Activated CD8-positive, alpha-beta memory T cell treated with anti-CD3 and anti-CD28 coated beads, Interleukin-2, amount 50 U/mL, for 1 hour (primary cell): ENCODE data around the gene PHACTR1.

ENCODE experiments used
- DNase-seq: peaks from one replicate; pipeline ENCODE4 v3.0.0-alpha.2; 2020; ENCODE audit errors: extremely low read depth

The PHACTR1 gene

DNA sequence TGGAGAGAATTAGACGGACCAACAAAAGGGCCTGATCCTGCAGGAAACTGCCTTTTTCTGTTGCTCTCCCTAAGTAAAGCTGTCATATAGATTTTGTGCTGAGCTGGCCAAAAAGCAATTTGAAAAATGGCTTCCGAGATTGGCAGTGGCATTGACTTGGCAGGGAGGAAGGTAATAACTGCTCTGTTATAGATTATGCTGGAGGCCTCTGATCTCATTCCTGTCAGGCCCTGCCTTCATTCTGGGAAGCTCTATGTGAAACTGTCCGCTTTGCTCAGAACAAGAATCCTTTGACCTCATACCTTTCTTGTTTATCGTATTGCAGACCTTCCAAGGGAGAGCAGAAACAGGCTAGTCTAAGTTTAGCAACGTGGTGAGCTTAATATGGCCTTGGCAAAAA is 234.4 kb downstream of the PHACTR1 start:
- no peak for DNase-seq

DNA sequence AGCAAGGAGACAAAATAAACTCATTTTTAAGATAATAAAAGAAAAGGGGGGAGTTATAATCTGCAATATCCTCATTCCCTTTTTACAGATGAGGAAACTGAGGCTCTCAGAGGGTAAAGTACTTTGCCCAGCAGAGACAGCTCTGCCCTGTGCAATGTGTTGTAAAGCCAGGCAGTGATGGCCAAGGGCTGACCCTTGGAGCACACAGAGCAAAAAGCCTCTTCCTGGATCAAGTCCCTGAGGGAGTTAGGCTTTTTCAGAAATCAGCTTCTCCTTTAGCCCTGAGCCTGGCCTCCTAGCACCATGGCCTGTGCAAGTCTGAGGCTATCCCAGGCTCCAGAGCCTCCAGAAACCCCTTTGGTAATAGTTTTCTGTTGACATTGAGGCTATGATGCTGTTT is 234.8 kb downstream of the PHACTR1 start:
- DNase-seq = no peak

DNA sequence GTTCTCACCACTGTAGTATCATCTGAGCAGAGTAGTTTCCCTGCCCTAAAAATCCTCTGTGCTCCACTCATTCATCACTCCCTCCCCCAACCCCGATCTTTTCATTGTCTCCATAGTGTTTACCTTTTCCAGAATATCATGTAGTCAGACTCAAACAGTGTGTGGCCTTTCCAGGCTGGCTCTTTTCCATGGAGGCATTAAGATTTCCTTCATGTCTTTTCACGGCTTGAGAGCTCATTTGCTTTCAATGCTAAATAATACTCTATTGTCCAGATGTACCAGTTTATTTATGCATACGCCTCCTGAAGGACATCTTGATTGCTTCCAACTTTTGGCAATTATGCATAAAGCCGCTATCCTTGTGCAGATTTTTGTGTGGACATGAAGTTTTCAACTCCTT is 235.8 kb downstream of the PHACTR1 start:
- no peak for DNase-seq

DNA sequence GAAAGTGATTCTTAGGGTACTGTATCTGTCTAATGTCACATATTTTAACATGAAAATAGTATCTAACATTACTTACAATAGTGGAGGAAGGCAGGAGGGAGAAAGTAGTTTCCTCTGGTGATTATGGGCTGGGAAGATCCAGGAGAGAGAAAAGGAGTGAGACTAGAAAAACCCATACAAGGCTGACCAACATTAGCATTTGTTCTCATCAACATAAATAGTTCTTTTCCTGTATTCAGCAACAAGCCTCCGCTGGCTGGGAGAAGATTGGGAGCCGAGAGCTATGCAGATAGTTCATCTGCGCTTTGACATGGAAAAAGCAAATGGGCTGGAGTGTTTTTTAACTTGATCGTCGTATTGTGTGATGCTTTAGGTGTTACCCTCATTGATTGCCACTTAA is 239.4 kb downstream of the PHACTR1 start:
- DNase-seq = no peak

DNA sequence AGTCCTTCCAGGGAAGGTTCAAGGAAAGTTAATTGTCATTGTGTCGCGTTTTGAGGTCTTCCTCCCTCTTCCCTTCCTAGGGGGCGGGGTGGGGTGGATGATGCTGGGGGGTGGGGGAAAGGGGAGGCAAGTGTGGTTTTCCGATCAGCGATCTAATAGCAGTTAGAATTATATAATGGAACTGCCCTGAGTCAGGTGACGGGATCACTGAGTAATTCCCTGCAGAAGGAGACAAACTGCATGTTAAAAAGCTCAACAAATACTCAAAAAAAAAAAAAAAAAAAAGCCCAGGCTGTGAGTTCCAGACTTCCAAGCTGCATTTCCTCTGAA is 240.4 kb downstream of the PHACTR1 start:
- no peak for DNase-seq

DNA sequence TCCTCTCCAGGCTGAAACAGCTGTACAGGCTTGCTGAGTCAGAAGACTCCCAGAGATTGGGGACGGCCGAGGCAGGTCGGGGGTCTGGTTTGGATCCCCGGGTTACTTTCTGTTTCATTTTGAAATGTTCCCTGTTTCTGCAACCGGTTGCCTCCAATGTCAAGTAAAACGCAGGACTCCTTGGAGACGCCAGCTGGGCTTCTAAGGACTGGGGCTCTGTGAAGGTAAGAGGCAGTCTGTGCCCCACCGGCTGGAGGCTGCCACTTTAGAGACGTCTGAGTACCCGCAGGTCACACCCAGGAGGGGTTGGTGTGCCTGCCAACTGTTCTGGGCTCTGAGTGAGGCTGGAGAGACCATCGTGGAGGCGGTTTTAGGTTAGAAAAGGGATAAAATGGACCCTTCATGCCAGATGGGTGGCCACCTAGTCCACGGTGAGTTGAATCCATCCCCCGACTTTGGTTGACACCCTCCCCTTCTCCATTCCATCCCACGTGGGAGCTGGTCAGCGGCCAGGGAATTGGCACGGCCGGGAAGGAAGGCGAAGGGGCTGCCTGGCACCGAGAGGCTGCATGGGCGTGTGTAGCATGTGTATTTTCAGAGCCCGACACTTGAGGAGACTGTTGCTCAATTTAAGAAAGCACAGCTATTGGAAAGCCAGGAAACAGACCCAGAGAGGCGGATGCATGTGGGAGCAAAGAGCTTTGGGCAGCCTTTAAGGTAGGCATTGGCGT is 240.9 kb downstream of the PHACTR1 start:
- DNase-seq = no peak

DNA sequence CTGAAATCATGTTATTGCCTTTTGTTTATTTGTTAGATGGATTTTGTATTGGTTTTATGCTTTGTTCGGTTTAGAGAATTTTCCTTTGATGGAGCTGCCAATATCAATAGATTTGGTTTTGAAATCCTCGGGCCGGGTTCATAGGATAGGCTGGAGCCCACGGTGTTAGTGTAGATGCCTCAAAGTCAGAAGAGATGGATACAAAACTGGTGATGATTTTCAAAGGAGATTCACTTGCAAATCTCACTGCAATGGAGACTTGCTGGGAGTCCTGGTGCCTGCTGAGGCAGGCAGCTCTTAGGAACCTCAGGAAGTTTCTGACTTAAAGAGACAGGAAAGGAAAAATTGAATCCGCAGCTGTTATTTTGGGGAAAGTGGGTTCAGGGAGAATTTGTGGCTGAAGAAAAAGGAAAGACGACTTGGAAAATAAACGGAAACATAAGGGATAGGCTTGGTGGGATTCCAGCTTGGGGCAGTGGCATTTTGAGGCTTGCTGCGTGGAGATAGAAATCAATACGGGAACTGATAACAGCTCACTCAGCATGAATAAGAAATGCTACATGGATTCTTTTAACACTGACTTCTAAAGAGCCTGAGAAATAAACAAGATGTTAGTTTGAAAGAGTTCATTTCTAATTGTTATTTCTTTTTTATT is 241.6 kb downstream of the PHACTR1 start:
- no peak for DNase-seq

DNA sequence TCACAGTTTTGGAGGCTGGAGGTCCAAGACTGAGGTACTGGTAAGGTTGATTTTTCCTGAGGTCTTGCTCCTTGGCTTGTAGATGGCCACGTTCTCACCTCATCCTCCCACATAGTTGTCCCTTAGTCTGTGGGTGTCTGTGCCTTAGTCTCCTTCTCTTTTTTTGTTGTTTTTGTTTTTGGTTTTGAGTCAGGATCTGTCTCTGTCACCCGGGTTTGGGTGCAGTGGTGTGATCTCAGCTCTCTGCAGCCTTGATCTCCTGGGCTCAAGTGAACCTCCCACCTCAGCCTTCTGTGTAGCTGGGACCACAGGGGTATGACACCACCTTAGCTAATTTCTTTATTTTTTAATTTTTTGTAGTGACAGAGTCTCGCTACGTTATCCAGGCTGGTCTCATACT is 245.2 kb downstream of the PHACTR1 start:
- no peak for DNase-seq

DNA sequence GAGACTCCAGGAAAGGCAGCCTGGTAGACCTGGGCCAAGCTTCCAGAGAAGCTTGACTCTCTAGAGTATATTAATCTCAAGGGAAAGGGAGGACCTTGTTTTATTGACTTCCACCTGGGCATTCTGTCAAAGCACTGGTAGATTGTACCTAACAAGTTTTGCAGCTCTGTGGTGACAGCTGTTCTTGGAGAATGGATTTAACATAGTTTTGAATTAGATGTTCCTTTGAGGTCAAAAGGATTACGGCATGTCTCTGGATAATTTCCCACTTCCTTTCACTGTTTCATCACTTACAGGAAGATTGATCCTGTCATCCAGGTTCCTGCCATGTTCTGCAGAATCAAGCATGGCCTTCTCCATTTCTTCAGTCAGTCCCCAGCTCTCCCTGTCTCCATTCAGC is 246.0 kb downstream of the PHACTR1 start:
- DNase-seq = no peak

DNA sequence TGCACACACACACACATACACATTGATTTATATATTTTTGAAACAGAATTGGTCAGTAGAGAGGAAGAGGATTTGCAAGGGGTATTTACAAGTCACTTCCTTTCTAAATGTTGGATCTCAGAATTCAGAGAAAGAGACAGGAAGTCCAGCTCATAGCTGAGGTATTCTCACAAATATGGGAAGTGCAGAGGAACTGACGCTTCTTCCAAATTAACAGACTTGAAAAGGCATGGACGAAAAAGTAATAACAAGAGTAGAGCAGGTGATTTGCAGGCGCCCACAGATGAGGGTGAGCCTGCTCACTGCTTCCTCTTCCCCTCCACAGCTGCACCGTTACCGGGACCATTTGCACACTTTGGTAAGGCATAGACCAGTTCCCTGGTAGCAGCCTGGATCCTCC is 246.4 kb downstream of the PHACTR1 start:
- no peak for DNase-seq

DNA sequence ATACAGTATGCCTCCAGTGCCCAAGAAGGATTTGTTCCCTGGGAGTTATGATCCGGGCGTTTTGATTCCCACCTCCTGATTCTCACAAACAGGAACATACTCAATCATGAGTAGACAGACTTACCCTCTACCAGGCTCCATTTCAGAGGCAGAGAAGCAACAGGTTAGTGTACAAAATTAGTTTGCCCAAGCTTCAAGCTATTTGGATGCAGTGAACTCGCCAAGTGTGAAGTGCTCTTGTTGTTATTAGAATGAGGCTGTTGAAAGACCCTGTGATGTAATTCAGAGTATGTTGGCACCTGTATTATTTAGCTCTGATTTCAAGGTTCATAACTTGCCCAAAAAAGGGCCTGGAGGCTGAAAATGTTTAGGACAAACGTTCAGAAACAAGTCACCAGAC is 247.0 kb downstream of the PHACTR1 start:
- no peak for DNase-seq

DNA sequence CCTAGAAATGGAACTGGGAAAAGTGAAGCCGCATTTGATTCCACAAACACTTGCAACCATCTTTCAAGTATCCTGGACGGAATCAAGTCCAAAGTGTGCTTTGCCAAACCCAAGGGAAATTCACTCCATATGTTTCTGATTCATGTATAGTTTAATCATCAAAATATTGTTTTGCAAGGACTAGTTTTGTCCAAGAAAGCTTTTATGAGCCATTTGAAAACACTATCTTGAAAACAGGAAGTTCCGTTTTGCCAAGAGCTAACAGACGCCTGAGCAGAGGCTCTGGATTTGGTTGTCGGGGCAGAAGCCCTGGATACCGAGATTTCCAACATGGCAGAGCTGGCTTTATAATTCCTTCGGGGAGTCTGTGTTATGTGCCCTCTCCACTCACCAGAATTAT is 251.1 kb downstream of the PHACTR1 start:
- DNase-seq = no peak

DNA sequence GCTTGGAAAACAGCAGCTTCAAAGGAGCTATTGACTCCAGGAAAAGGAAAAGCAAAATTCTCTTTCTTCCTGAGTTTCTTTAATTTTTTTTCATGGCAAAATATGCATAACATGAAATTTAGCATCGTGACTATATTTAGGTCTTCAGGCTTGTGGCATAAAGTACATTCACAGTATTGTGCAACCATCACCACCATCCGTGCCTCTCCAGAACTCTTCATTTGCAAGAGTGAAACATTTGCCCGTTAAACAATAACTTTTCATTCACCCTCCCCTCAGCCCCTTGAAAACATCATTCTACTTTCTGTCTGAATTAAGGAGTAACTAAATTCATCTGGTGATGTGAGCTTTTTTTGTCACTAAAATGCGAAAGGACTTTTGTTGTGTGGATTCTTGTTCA is 251.7 kb downstream of the PHACTR1 start:
- DNase-seq = no peak

DNA sequence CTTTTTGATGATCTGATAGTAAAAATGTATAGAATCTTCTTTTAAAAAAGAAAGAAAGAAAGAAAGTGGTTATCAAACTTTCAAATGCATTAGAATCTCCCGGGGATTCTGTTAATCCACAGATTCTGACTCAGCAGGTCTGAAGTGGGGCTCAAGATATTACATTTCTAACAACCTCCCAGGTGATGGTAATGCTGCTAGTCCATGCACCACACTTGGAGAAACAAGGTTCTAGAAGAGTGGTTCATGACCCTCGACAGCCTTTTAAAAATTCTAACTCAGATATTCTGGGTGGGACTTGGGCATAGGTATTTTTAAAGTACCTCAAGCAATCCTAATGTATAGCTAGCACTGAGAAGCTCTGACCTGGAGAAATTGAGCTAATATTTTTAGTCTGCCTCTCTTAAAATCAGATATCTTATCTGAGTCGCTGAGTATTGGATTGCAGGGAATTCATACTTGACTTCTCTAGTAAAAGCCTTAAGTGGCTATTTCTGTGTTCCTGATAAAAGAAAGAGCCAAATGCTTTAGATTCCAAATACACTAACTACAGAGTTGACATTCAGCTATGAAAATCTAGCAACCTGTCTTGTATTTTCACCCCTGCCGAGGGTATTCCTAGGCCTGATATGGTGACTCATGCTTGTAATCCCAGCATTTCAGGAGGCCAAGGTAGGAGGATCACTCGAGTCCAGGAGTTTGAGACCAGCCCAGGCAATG is 252.4 kb downstream of the PHACTR1 start:
- DNase-seq = no peak

DNA sequence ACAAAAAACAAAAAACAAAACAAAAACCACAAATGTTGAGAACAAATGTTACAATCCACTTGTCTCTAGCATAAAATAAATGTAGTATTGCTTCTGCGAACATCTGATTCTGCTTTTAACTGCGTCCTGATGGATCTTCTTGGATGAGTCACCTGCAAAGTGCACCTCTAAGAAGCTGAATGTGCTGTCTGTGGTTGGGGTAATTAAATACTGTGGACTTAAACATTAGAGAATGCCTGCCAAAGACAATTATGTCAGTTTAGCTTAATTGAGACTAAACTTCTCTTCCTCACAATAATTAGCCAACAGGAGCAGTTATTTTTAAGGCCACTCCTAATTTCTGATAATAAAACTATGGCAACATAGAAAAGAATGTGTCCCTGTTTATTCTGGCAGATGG is 253.4 kb downstream of the PHACTR1 start:
- no peak for DNase-seq

DNA sequence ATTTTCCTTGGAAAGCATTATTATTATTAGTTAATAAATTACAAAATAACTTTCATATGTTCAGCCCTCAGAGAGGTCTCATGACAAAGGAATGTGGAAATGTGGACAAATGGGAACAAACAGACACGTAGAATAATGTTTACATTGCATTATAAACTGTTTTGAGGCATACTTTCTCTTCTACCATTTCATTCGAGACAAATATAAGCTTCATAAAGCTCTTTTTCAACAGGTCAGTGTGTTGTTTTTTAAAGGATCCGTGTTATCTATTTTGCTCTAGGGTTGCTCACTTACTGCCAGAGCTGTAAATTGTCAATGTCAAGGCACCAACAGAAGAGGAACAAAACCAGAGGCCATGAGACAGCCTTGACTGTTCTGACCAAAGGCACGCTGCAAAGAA is 256.8 kb downstream of the PHACTR1 start:
- no peak for DNase-seq

DNA sequence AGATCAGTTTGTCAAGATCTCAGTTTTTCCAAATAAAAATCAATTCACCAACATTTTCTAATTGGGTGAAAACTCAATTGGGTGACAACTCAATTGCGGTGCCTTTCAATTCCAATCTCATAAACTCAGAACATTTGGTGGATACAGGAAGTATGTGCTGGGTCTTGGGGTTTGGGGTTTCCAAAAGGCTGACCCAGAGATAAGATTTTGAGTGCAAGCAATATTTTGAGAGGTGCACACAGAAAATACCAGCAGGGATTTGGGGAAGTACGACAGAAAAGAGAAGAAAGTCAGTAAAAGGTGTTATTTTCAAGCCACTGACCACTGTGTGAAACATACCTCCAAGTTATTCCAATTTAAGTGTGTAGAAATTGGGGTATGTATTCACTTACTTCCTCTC is 258.0 kb downstream of the PHACTR1 start:
- no peak for DNase-seq

DNA sequence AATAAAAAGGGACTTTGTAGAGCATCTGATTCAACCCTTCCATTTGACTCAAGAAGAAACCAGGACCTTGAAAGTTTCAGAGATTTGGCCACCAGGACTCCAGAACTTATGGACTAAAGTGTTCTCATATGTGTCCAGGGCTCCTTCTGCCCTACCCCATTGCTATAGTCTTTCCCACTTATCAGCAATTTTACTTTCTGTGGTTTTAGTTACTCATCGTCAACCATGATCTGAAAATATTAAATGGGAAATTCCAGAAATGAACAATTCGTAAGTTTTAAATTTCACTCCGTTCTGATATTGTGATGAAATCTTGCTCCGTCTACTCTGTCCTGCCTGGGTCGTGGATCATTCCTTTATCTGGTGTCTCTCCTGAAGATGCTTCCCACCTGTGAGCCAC is 259.8 kb downstream of the PHACTR1 start:
- DNase-seq = no peak

DNA sequence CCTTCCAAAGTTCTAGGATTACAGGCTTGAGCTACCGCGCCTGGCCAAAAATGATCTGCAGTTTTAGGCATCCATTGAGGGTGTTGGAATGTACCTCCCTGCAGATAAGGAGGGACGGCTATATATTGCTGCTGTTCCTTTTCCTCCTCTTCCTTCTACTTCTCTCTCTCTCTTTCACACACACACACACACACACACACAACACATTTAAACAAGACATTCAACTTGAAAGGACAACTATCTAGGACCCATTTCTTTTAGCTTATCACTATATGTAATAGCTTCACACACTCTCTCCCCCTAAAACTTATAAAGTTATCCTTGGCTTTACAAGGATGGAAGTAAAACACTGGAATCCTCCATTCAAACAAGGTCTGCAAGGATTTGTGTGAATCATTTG is 260.6 kb downstream of the PHACTR1 start:
- no peak for DNase-seq

DNA sequence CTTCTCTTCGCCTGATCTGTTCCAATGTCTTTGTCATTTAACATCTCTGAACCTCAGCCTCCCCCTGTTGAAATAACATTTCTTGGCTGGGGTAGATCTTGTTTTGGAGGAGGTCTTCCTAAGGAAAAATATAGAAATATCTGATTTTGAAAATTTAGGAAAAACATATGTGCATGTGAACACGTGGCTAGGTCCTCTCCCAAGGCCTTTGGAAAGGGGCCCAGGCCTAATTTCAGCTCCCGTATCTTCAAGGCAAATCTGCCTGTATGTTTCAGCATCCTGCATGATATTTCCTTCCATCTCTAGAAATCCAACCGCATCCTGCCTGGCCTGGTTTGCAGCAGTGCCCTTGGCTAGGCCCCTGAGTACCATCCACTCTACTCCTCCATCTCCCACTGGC is 261.2 kb downstream of the PHACTR1 start:
- no peak for DNase-seq

DNA sequence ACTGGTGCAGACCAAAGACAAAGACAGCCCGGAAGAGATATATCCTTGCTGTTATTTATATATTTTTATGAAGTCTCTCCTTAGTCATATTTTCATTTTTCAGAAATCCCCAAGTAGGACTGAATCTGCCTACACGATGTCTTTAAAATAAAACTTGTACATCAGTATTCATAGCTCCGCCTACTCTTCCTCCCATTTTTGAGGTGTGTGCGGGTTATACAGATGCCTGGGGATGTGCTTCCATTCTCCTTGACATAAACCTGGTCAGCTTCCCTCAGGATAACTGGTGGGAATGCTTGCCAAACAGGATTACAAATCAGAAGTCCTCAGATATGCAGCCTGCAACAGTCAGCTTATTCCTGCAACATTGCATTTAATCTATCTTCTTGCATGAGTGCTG is 264.2 kb downstream of the PHACTR1 start:
- no peak for DNase-seq

DNA sequence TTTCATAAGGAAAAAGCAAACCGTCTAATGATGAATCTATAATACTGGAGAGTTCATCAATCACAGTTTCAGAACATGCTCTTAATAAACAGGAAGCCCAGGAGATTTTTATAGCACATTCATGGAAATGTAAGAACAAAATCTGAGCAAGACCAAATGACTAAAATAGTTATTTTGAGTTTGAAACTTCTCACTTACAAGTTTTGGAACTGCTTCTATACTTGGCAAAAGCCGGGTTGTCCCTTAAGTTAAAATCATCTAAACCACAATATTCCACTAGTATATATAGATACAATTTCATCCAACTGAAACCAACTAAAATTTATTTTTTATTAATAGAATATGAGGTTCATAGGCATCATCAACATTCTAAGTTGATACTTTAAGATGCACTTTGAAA is 268.2 kb downstream of the PHACTR1 start:
- DNase-seq = no peak

DNA sequence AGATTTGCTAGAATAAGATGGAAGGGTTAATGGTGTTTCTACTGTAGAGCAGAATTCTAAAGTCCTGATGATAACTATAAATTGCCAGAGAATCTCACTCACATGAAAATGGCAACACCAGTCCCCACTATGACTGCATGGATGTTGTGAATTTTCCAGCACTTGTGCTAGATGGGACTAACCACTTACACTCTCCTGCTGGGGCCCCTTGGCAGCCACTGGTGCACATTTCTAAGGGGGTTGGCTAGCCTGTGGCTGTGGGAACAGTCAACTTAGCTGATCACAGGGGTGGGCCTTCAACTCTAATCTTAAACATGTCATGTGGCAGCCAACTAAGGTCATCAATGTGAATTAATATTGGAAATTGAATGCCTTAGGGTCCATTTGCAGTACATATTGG is 271.2 kb downstream of the PHACTR1 start:
- DNase-seq = no peak
